GM19240 (cell line): Measurements from ENCODE around the gene REM1.
"Not testable (repeated sequence)": the region's sequence is repeated elsewhere in the genome, so short reads cannot be mapped to it uniquely, and the experiment has no call there.

Source experiments
- DNase-seq: peaks from one replicate; pipeline ENCODE4 v3.0.0; 2011; ENCODE audit warnings: low spot score; ENCODE audit not compliant: insufficient read length

Gene REM1

GRCh38 chr20:31484001-31484400 is 8.9 kb downstream of the REM1 start:
- DNase-seq: no peak

- no peak for DNase-seq
These were observed 10.6 kb downstream of the REM1 start for GRCh38 chr20:31485450-31486339.

- DNase-seq: no peak
These were observed 13.0 kb downstream of the REM1 start for GRCh38 chr20:31488115-31488514.

GRCh38 chr20:31489152-31489551 is 14.1 kb downstream of the REM1 start:
- DNase-seq: no peak

GRCh38 chr20:31490752-31491151 is 15.7 kb downstream of the REM1 start:
- no peak for DNase-seq

GRCh38 chr20:31494131-31494530 is 19.0 kb downstream of the REM1 start:
- no peak for DNase-seq

- no peak for DNase-seq
These were observed 21.7 kb downstream of the REM1 start for GRCh38 chr20:31496761-31497295.

GRCh38 chr20:31497838-31498540 is 22.9 kb downstream of the REM1 start:
- DNase-seq: no peak

GRCh38 chr20:31500527-31500926 is 25.4 kb downstream of the REM1 start:
- DNase-seq: no peak

GRCh38 chr20:31502884-31503673 is 28.0 kb downstream of the REM1 start:
- peak; percentile 71 for DNase-seq

- DNase-seq: no peak
These were observed 30.8 kb downstream of the REM1 start for GRCh38 chr20:31505903-31506302.

- DNase-seq: no peak
These were observed 33.6 kb downstream of the REM1 start for GRCh38 chr20:31508517-31509244.

- peak; percentile 80 for DNase-seq
These were observed 39.3 kb downstream of the REM1 start, which contains the start of gene HM13 for GRCh38 chr20:31514154-31515071. Gene HM13, plus strand, starts transcription at chr20:31514442. Its CDS starts 110 bp downstream, at chr20:31514552.

- no peak for DNase-seq
These were observed 40.1 kb downstream of the REM1 start for GRCh38 chr20:31515072-31515774.

GRCh38 chr20:31515775-31516107 is 40.7 kb downstream of the REM1 start:
- no peak for DNase-seq

GRCh38 chr20:31516166-31516565 is 41.1 kb downstream of the REM1 start:
- no peak for DNase-seq

GRCh38 chr20:31516651-31517050 is 41.6 kb downstream of the REM1 start:
- DNase-seq: no peak

GRCh38 chr20:31517373-31517772 is 42.3 kb downstream of the REM1 start:
- no peak for DNase-seq

- not testable (repeated sequence) for DNase-seq
These were observed 46.2 kb downstream of the REM1 start for GRCh38 chr20:31521267-31521666.
